AG09319 (cell line): Measurements from ENCODE around the gene ARVCF.

Source experiments
- DNase-seq: peaks from one replicate; pipeline ENCODE4 v3.0.0-alpha.2; 2010; ENCODE audit warnings: low read depth; ENCODE audit errors: extremely low read depth
- TF ChIP-seq, protein P1 (sequence below): IDR thresholded peaks from 2 replicates; pipeline ENCODE4 v1.5.1; 2011; ENCODE audit warnings: low read depth, mild to moderate bottlenecking, inconsistent platforms, low read length, moderate library complexity

ARVCF gene

DNA sequence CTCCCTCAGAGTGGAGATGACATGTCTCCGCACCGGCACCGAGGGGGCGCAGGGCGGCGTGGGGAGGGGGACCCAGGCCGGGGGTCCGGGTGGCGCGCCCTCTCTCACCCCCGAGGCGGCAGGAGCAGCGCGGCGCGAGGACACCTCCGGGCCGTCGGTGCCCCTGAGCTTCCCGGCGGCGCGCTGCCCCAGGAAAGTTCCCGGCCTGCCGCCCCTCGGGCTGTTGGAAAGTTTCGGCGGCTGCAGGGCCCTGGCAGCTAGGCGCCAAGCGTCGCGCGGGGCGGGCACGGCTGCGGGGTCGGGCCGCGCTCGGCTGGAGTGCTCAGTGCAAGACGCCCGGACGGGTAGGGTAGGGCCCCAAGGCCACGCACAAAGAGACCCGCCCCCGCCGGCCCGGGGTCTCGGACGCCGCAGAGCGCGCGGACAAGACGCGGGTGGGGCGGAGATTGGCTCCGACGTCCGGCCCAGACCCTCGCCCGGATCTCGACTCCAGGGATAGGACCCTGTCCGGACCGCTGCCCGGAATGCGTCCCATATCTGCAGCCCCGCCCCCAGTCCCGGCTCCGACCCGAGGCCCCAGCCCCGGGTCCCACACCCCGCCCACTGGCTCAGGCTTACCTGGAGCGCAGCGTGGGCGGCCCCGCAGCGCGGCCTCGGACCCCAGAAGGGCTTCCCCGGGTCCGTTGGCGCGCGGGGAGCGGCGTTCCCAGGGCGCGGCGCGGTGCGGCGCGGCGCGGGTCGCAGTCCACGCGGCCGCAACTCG, 471 bp downstream of the ARVCF start:
- no peak for DNase-seq
- TF ChIP-seq, protein P1, sequence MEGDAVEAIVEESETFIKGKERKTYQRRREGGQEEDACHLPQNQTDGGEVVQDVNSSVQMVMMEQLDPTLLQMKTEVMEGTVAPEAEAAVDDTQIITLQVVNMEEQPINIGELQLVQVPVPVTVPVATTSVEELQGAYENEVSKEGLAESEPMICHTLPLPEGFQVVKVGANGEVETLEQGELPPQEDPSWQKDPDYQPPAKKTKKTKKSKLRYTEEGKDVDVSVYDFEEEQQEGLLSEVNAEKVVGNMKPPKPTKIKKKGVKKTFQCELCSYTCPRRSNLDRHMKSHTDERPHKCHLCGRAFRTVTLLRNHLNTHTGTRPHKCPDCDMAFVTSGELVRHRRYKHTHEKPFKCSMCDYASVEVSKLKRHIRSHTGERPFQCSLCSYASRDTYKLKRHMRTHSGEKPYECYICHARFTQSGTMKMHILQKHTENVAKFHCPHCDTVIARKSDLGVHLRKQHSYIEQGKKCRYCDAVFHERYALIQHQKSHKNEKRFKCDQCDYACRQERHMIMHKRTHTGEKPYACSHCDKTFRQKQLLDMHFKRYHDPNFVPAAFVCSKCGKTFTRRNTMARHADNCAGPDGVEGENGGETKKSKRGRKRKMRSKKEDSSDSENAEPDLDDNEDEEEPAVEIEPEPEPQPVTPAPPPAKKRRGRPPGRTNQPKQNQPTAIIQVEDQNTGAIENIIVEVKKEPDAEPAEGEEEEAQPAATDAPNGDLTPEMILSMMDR, result no peak

DNA sequence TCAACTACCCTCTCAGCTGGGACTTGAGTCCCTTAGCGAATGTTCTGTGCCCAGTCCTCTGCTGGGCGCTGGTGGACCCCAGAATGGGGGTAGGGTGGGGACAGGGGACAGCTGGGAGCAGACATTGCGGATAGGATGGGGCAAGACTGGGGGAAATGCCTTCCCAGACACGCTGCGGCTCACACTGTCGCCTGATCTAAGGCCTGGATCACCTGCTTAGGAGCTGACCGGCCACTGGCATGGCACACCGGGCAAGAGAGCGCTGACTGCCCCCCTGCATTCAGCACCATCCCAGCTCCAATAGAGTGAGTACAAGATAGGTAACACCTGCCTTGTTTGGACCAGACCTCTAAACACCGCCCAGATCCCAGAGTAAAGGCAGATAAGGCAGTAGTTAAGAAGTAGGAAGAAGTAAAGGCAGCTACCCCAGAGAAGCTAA, 1.4 kb downstream of the ARVCF start:
- TF ChIP-seq, protein P1, result no peak
- DNase-seq, result no peak

DNA sequence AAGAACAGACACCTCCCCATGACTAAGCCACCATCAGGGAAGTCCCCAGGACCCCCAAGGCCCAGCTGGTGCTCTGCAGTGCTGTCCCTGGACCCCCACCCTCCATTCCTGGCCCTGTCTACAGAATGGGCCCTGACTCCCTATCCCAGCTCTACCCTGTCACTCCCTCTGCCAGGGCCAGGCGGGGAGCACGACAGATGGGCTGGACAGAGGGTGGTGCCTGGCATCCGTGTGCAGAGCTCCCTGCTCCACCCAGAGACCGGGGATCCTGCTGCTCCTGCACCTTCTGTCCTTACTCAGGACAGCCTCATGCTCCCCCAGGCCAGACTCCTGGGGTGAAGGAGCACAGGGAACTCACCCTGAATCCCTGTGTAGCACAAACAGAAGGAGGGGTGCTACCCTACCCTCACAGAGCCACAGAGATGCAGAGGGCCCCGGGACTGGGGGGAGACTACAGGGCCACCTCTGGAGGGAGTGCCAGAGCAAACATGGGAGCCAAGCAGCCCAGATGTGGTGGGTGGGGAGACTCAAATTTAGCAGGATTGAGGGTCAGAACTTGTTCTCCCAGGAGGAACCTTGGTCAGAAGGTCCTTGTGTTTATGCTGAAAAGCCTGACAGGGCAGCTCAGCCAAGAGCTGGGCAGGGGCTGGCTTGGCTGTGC, 2.0 kb downstream of the ARVCF start:
- TF ChIP-seq, protein P1, result no peak
- no peak for DNase-seq

DNA sequence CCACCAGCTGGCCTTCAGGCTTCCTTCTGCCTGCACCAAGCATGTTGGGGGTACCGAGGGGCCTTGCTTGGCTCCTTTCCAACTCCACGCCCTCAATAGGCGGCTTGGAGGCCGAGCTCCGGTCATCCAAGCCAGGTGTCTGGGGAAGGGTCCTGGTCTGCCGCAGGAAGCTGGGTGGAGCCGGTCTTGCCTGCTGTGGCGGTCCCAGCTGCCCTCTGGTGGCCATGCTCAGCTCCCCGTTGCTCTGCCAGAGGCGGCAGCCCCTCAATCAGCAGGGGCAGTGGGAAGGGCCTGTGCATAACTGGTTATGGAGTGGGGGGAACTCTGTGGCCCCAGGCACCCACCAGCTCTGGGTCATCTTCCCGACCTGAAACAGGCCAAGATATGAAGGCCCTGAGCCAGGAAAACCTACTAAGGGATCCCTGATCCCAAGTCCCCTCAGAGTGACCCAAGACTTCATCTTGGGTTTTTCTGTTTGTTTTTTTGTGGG, 3.2 kb downstream of the ARVCF start:
- no peak for DNase-seq
- TF ChIP-seq, protein P1, result peak; percentile 83

DNA sequence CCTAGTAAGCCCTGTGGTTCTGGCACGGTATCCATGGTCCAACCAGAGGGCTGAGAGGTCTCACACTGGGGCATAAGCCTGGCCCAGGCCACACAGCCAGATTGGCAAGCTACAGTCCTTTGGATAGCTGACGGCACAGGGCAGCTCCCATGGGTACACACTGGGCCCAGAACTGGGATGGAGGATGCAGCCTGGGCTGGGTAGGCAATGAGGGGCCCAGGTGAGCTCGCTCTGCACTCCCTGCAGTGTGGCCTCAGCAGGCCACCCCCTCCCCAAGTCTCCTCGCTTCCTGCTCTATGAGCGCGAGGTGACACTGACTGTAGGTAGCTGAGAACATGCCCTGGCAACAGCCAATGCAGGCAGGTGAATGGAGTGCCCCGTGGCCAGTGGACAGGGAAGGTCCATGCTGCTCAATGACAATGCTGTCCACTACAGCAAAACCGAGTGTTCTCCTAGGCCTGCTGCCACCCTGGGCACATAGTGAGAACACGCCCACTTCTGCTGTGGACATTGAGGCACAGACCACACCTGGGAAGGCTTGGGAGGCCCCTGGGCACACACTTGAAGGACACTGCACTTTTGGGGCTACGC, 3.8 kb downstream of the ARVCF start:
- TF ChIP-seq, protein P1, result no peak
- no peak for DNase-seq

DNA sequence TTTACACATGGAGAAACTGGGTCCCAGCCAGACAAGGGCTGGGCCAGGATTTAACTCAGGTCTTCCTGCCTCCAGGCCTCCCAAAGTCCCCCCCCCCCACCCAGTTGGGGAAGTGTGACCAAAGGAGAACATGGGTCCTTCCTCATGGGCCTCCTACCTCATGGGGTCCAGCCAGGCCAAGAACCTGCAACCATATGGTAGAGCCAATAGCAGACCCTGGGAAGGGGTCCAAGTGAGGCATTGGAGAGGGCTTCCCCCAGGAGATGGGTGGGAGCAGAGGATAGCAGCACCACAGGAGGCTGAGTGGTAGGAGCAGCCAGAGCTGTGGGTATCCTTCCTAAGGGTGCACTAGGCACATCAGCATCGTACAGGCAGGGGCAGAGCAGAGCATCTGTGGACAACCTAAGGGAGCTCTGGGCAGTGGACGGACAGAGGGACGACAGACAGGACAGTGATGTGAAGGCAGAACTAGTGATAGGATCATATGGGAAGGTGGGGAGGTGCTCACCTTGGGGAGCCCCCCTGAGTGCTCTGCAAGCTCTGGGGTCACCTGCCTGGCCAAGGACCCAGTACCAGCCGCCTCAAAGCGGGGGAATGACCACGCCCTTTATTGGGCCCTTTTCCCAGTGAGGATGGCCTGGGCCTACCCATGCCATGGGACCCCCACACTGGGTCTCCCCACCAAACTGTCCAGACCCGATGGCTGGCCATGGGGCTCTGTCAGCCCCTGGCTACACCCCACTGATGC, 4.5 kb downstream of the ARVCF start:
- TF ChIP-seq, protein P1, result no peak
- DNase-seq, result no peak
